ENCODE data around the gene RERE. TPM values are rescaled to one million over a fixed set of nuclear protein-coding genes. Genes with fewer than 3 reads are reported as not detected.

Gene RERE
- total and polyA plus RNA-seq, 2 donors (not counting 3 experiments of a cell fraction or from before 2014, with no cell fraction given), result 14.1 to 113 TPM

DNA sequence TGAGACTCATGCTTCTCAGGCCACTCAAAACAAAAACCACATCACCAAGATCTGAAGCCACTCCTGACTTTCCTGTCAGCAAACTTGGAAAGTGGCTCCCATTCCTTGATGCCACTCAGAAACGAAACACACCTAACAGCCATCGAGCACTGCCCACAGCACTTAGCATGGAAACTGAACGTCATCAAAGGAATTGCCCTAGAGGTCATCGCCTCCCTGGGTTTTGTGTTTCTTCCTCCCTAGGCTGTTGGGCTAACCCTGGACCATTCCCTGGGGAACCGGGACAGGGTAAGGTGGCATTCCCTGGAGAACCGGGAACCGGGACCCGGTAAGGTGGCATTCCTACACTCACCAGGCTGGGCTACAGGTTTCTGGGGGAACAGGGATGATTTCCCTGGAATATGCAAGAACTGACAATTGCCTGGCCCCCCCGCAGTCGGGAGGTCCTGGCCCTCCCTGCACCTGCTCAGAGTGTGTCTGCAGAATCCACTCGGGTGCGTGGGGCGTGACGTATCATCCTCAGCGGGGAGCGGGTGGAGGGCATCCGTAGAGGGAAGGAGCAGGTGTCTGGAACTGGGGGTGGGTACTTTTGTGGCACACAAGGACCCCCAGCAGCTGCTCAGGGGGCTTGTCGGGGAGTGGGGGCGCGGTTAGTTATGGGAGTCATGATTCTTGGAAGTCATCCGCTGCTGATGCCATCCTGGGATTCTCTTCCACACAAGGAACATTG is 469.2 kb downstream of the RERE start:
- Histone ChIP-seq H3K9ac (replicated peaks; ENCODE audit: extremely low read depth, insufficient read depth, low read length) (no peak overlapping the region), H3K4me3 (replicated peaks in 1 of 3; ENCODE audit: insufficient read depth in 1 of 3, low read depth in 1 of 3, low read length in 3 of 3) (no peak overlapping the region), H2AFZ (ENCODE audit: low read depth, low read length) (no peak overlapping the region), H3K36me3 (ENCODE audit: control insufficient read depth in 2 of 2, extremely low read depth in 1 of 2, insufficient read depth in 2 of 2, low read length in 2 of 2) (no peaks in the 10 kb centered on the region), H3K79me2 (ENCODE audit: control insufficient read depth, insufficient read depth, low read length) (no peaks in the 10 kb centered on the region), H3K4me2 (ENCODE audit: insufficient read depth, low read length) (no peak overlapping the region), H3K9me3 (replicated peaks; ENCODE audit: control insufficient read depth, insufficient read depth, low read length) (no peaks in the 10 kb centered on the region), H3K27me3 (ENCODE audit: control insufficient read depth in 2 of 2, insufficient read depth in 2 of 2, low read length in 2 of 2) (no peaks in the 10 kb centered on the region), H3K4me1 (ENCODE audit: control insufficient read depth, extremely low read depth, insufficient read depth, low read length) (peaks cover 9% of the 10 kb centered on the region), H3K27ac (ENCODE audit: insufficient read depth, low read depth, low read length) (no peak overlapping the region), H4K20me1 (replicated peaks; ENCODE audit: control insufficient read depth, extremely low read depth, insufficient read depth, low read length) (no peaks in the 10 kb centered on the region), H3K9me1 (replicated peaks; ENCODE audit: control insufficient read depth, extremely low read depth, insufficient read depth, low read length) (no peaks in the 10 kb centered on the region)
- CTCF ChIA-PET, result interaction anchor here (0.5 to 4.9 kb wide), 25 partner anchors 9 to 679 kb away, joined by 3 to 131 read pairs (median 4); partner anchors contain the start of gene PARK7
- intact Hi-C loops (cut with micrococcal nuclease) (loop anchor here (2.0 kb wide), 1 partner anchor 33 kb away; no protein-coding TSS in a partner anchor), dilution Hi-C loops (cut with MboI; ENCODE audit: extremely low pct_ligation_motif_present, low sequenced_read_pairs) (no loop called here)
- POLR2A ChIA-PET, result interaction anchor here (0.7 kb wide), 1 partner anchor 367 kb away, joined by 6 read pairs; no protein-coding TSS in a partner anchor
- no peak for TF ChIP-seq CTCF (IDR thresholded peaks at IDR 0.05; ENCODE audit: extremely low read depth in 1 of 2, insufficient read depth in 1 of 2, low read depth in 1 of 2, low read length in 2 of 2)
- no peak for TF ChIP-seq JUN (IDR thresholded peaks at IDR 0.05; ENCODE audit: borderline replicate concordance, insufficient read depth, insufficient read length, low read depth)
- TF ChIP-seq GATA2 (IDR thresholded peaks at IDR 0.05; ENCODE audit: insufficient read depth, insufficient read length, low read depth, low read length), result no peak
- TF ChIP-seq, protein P1, sequence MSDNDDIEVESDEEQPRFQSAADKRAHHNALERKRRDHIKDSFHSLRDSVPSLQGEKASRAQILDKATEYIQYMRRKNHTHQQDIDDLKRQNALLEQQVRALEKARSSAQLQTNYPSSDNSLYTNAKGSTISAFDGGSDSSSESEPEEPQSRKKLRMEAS (IDR thresholded peaks at IDR 0.05; ENCODE audit: insufficient read depth, insufficient read length), result no peak
- no peak for TF ChIP-seq POLR2AphosphoS5 (IDR thresholded peaks at IDR 0.05; ENCODE audit: insufficient read depth, low read depth, low read length)
- TF ChIP-seq FOS (IDR thresholded peaks at IDR 0.05; ENCODE audit: borderline replicate concordance, insufficient read depth, low read length), result no peak
- no peak for TF ChIP-seq POLR2A (IDR thresholded peaks at IDR 0.05; ENCODE audit: low read depth, low read length)
- TF ChIP-seq EZH2 (IDR thresholded peaks at IDR 0.05; ENCODE audit: borderline replicate concordance, low read depth, low read length, severe bottlenecking), result no peak
- no peak for TF ChIP-seq MYC (IDR thresholded peaks at IDR 0.05; ENCODE audit: low read depth, low read length)
- no TSS peak for BruUV-seq (replicated peaks)
- FAIRE-seq, result no peak
- DNase-seq (ENCODE audit: low read depth, low spot score), result no peak
